ENCODE results near the gene SETBP1.

The SETBP1 gene

GRCh38 chr18:45014047-45014501 is 333.4 kb downstream of the SETBP1 start:
- Histone ChIP-seq H3K36me3 (ENCODE audit: control insufficient read depth, low read depth, low read length) (no peaks in the 10 kb centered on the region), H3K4me1 (ENCODE audit: control insufficient read depth, low read depth, low read length) (peaks cover 17% of the 10 kb centered on the region), H3K27ac (ENCODE audit: low read length) (no peak overlapping the region), H3K9ac (ENCODE audit: low read length) (no peak overlapping the region), H3K9me3 (ENCODE audit: control insufficient read depth, low read depth, low read length) (no peaks in the 10 kb centered on the region), H3K4me3 (ENCODE audit: low read length) (no peak overlapping the region), H3K27me3 (ENCODE audit: control insufficient read depth, insufficient read depth, low read length) (no peaks in the 10 kb centered on the region)

- H3K9ac ChIP-seq (ENCODE audit: low read length): no peak overlapping the region
- no peak overlapping the region for H3K4me3 ChIP-seq (ENCODE audit: low read length)
- H3K27me3 ChIP-seq (ENCODE audit: control insufficient read depth, insufficient read depth, low read length): no peaks in the 10 kb centered on the region
- H3K36me3 ChIP-seq (ENCODE audit: control insufficient read depth, low read depth, low read length): no peaks in the 10 kb centered on the region
- H3K27ac ChIP-seq (ENCODE audit: low read length): no peak overlapping the region
- no peaks in the 10 kb centered on the region for H3K9me3 ChIP-seq (ENCODE audit: control insufficient read depth, low read depth, low read length)
- H3K4me1 ChIP-seq (ENCODE audit: control insufficient read depth, low read depth, low read length): peaks cover 17% of the 10 kb centered on the region
Observed at GRCh38 chr18:45015788-45016128, 335.1 kb downstream of the SETBP1 start.

- no peaks in the 10 kb centered on the region for H3K9me3 ChIP-seq (ENCODE audit: control insufficient read depth, low read depth, low read length)
- H3K4me3 ChIP-seq (ENCODE audit: low read length): no peak overlapping the region
- H3K4me1 ChIP-seq (ENCODE audit: control insufficient read depth, low read depth, low read length): peaks cover 17% of the 10 kb centered on the region
- no peaks in the 10 kb centered on the region for H3K27me3 ChIP-seq (ENCODE audit: control insufficient read depth, insufficient read depth, low read length)
- no peak overlapping the region for H3K9ac ChIP-seq (ENCODE audit: low read length)
- no peak overlapping the region for H3K27ac ChIP-seq (ENCODE audit: low read length)
- H3K36me3 ChIP-seq (ENCODE audit: control insufficient read depth, low read depth, low read length): no peaks in the 10 kb centered on the region
Observed at GRCh38 chr18:45019469-45019868, 338.8 kb downstream of the SETBP1 start.

GRCh38 chr18:45023519-45023918 is 342.8 kb downstream of the SETBP1 start:
- Histone ChIP-seq H3K4me3 (ENCODE audit: low read length) (no peak overlapping the region), H3K36me3 (ENCODE audit: control insufficient read depth, low read depth, low read length) (no peaks in the 10 kb centered on the region), H3K27ac (ENCODE audit: low read length) (no peak overlapping the region), H3K4me1 (ENCODE audit: control insufficient read depth, low read depth, low read length) (no peaks in the 10 kb centered on the region), H3K9ac (ENCODE audit: low read length) (no peak overlapping the region), H3K9me3 (ENCODE audit: control insufficient read depth, low read depth, low read length) (no peaks in the 10 kb centered on the region), H3K27me3 (ENCODE audit: control insufficient read depth, insufficient read depth, low read length) (no peaks in the 10 kb centered on the region)

- Histone ChIP-seq H3K27me3 (ENCODE audit: control insufficient read depth, insufficient read depth, low read length) (no peaks in the 10 kb centered on the region), H3K9me3 (ENCODE audit: control insufficient read depth, low read depth, low read length) (no peaks in the 10 kb centered on the region), H3K9ac (ENCODE audit: low read length) (no peak overlapping the region), H3K27ac (ENCODE audit: low read length) (no peak overlapping the region), H3K4me1 (ENCODE audit: control insufficient read depth, low read depth, low read length) (no peaks in the 10 kb centered on the region), H3K36me3 (ENCODE audit: control insufficient read depth, low read depth, low read length) (no peaks in the 10 kb centered on the region), H3K4me3 (ENCODE audit: low read length) (no peak overlapping the region)
Observed at GRCh38 chr18:45024357-45025088, 343.8 kb downstream of the SETBP1 start.

GRCh38 chr18:45025089-45025450 is 344.4 kb downstream of the SETBP1 start:
- H3K27ac ChIP-seq (ENCODE audit: low read length): no peak overlapping the region
- no peaks in the 10 kb centered on the region for H3K4me1 ChIP-seq (ENCODE audit: control insufficient read depth, low read depth, low read length)
- no peaks in the 10 kb centered on the region for H3K36me3 ChIP-seq (ENCODE audit: control insufficient read depth, low read depth, low read length)
- H3K27me3 ChIP-seq (ENCODE audit: control insufficient read depth, insufficient read depth, low read length): no peaks in the 10 kb centered on the region
- H3K9ac ChIP-seq (ENCODE audit: low read length): no peak overlapping the region
- H3K9me3 ChIP-seq (ENCODE audit: control insufficient read depth, low read depth, low read length): no peaks in the 10 kb centered on the region
- no peak overlapping the region for H3K4me3 ChIP-seq (ENCODE audit: low read length)

GRCh38 chr18:45026162-45026561 is 345.5 kb downstream of the SETBP1 start:
- no peaks in the 10 kb centered on the region for H3K36me3 ChIP-seq (ENCODE audit: control insufficient read depth, low read depth, low read length)
- H3K27me3 ChIP-seq (ENCODE audit: control insufficient read depth, insufficient read depth, low read length): no peaks in the 10 kb centered on the region
- H3K9me3 ChIP-seq (ENCODE audit: control insufficient read depth, low read depth, low read length): no peaks in the 10 kb centered on the region
- H3K4me3 ChIP-seq (ENCODE audit: low read length): no peak overlapping the region
- H3K9ac ChIP-seq (ENCODE audit: low read length): no peak overlapping the region
- no peak overlapping the region for H3K27ac ChIP-seq (ENCODE audit: low read length)
- H3K4me1 ChIP-seq (ENCODE audit: control insufficient read depth, low read depth, low read length): no peaks in the 10 kb centered on the region

GRCh38 chr18:45034179-45034578 is 353.5 kb downstream of the SETBP1 start:
- Histone ChIP-seq H3K4me3 (ENCODE audit: low read length) (no peak overlapping the region), H3K36me3 (ENCODE audit: control insufficient read depth, low read depth, low read length) (no peaks in the 10 kb centered on the region), H3K4me1 (ENCODE audit: control insufficient read depth, low read depth, low read length) (no peaks in the 10 kb centered on the region), H3K9ac (ENCODE audit: low read length) (no peak overlapping the region), H3K27me3 (ENCODE audit: control insufficient read depth, insufficient read depth, low read length) (no peaks in the 10 kb centered on the region), H3K9me3 (ENCODE audit: control insufficient read depth, low read depth, low read length) (no peaks in the 10 kb centered on the region), H3K27ac (ENCODE audit: low read length) (no peak overlapping the region)

GRCh38 chr18:45037618-45038017 is 356.9 kb downstream of the SETBP1 start:
- Histone ChIP-seq H3K27ac (ENCODE audit: low read length) (no peak overlapping the region), H3K4me1 (ENCODE audit: control insufficient read depth, low read depth, low read length) (no peaks in the 10 kb centered on the region), H3K36me3 (ENCODE audit: control insufficient read depth, low read depth, low read length) (no peaks in the 10 kb centered on the region), H3K9me3 (ENCODE audit: control insufficient read depth, low read depth, low read length) (no peaks in the 10 kb centered on the region), H3K4me3 (ENCODE audit: low read length) (no peak overlapping the region), H3K27me3 (ENCODE audit: control insufficient read depth, insufficient read depth, low read length) (no peaks in the 10 kb centered on the region), H3K9ac (ENCODE audit: low read length) (no peak overlapping the region)

GRCh38 chr18:45039376-45039775 is 358.7 kb downstream of the SETBP1 start:
- H3K4me1 ChIP-seq (ENCODE audit: control insufficient read depth, low read depth, low read length): no peaks in the 10 kb centered on the region
- H3K4me3 ChIP-seq (ENCODE audit: low read length): no peak overlapping the region
- H3K9me3 ChIP-seq (ENCODE audit: control insufficient read depth, low read depth, low read length): no peaks in the 10 kb centered on the region
- H3K27me3 ChIP-seq (ENCODE audit: control insufficient read depth, insufficient read depth, low read length): no peaks in the 10 kb centered on the region
- H3K27ac ChIP-seq (ENCODE audit: low read length): no peak overlapping the region
- H3K9ac ChIP-seq (ENCODE audit: low read length): no peak overlapping the region
- H3K36me3 ChIP-seq (ENCODE audit: control insufficient read depth, low read depth, low read length): no peaks in the 10 kb centered on the region

- no peak overlapping the region for H3K4me3 ChIP-seq (ENCODE audit: low read length)
- H3K4me1 ChIP-seq (ENCODE audit: control insufficient read depth, low read depth, low read length): no peaks in the 10 kb centered on the region
- no peaks in the 10 kb centered on the region for H3K27me3 ChIP-seq (ENCODE audit: control insufficient read depth, insufficient read depth, low read length)
- H3K9ac ChIP-seq (ENCODE audit: low read length): no peak overlapping the region
- no peaks in the 10 kb centered on the region for H3K9me3 ChIP-seq (ENCODE audit: control insufficient read depth, low read depth, low read length)
- no peak overlapping the region for H3K27ac ChIP-seq (ENCODE audit: low read length)
- H3K36me3 ChIP-seq (ENCODE audit: control insufficient read depth, low read depth, low read length): no peaks in the 10 kb centered on the region
Observed at GRCh38 chr18:45040879-45041278, 360.2 kb downstream of the SETBP1 start.

- no peaks in the 10 kb centered on the region for H3K9me3 ChIP-seq (ENCODE audit: control insufficient read depth, low read depth, low read length)
- no peak overlapping the region for H3K27ac ChIP-seq (ENCODE audit: low read length)
- H3K4me1 ChIP-seq (ENCODE audit: control insufficient read depth, low read depth, low read length): no peaks in the 10 kb centered on the region
- no peak overlapping the region for H3K4me3 ChIP-seq (ENCODE audit: low read length)
- H3K36me3 ChIP-seq (ENCODE audit: control insufficient read depth, low read depth, low read length): no peaks in the 10 kb centered on the region
- no peaks in the 10 kb centered on the region for H3K27me3 ChIP-seq (ENCODE audit: control insufficient read depth, insufficient read depth, low read length)
- H3K9ac ChIP-seq (ENCODE audit: low read length): no peak overlapping the region
Observed at GRCh38 chr18:45044787-45045186, 364.1 kb downstream of the SETBP1 start.

Measured in iPS-18a (cell line).